ENCODE measurements around the gene STAC3. TPM values are rescaled to one million over a fixed set of nuclear protein-coding genes. Genes with fewer than 3 reads are reported as not detected.

STAC3 gene
- total RNA-seq, 2 experiments from 2014 or later, result 0.71 to 1.4 TPM

Other genes with a start within 250 kb of the STAC3 start
- gene ZBTB39, start 244.6 kb downstream of the STAC3 start, total RNA-seq, result 1 to 10 TPM; 8.2 to 8.7 TPM
- under 1 TPM in 1 of 2 experiments, not detected in 1; 0.27 TPM for gene TAC3, start 234.7 kb downstream of the STAC3 start, total RNA-seq
- 1 to 10 TPM; 1.7 to 2.0 TPM for gene MYO1A, start 201.1 kb downstream of the STAC3 start, total RNA-seq
- gene NEMP1, start 172.4 kb downstream of the STAC3 start, total RNA-seq, result 10 to 100 TPM; 59.7 to 63.0 TPM
- 10 to 100 TPM; 52.1 to 53.6 TPM for gene NAB2, start 162.1 kb downstream of the STAC3 start, total RNA-seq
- gene STAT6, start 139.8 kb downstream of the STAC3 start, total RNA-seq, result 100 to 1,000 TPM; 260 to 266 TPM
- under 1 TPM; 0.57 to 0.95 TPM for gene LRP1, start 122.7 kb downstream of the STAC3 start, total RNA-seq
- gene LRP1-AS, start 103.6 kb downstream of the STAC3 start, total RNA-seq, result not detected
- gene NXPH4, start 34.4 kb downstream of the STAC3 start, total RNA-seq, result under 1 TPM; 0.38 to 0.40 TPM
- 100 to 1,000 TPM; 474 to 496 TPM for gene SHMT2, start 21.5 kb downstream of the STAC3 start, total RNA-seq
- gene R3HDM2, start 179.9 kb upstream of the STAC3 start, total RNA-seq, result 10 to 100 TPM; 28.0 to 29.7 TPM
- gene INHBC, start 183.6 kb upstream of the STAC3 start, total RNA-seq, result not detected
- gene INHBE, start 204.1 kb upstream of the STAC3 start, total RNA-seq, result 1 to 10 TPM; 1.1 to 1.2 TPM
- under 1 TPM; 0.46 to 0.50 TPM for gene GLI1, start 208.6 kb upstream of the STAC3 start, total RNA-seq
- gene ARHGAP9, start 228.7 kb upstream of the STAC3 start, total RNA-seq, result 100 to 1,000 TPM; 130 to 133 TPM
- 100 to 1,000 TPM; 438 to 455 TPM for gene MARS1, start 236.9 kb upstream of the STAC3 start, total RNA-seq

Measured in activated CD8-positive, alpha-beta memory T cell treated with anti-CD3 and anti-CD28 coated beads for 36 hours (primary cell).